Spleen (tissue), 7 donors: ENCODE results near the gene MBOAT2.

Experiments used
- CTCF ChIP-seq, 11 experiments: fragments of 200-600 bp in 7 of 11; fragments of 450-650 bp in 4 of 11; sonication (generic) in 4 of 11; IDR thresholded peaks in 8 of 11; conservative IDR thresholded peaks in 3 of 11; 1 replicate in 7 of 11; 2 replicates in 4 of 11; pipeline versions ENCODE4 v1.4.0 to v1.8.0; 2016 to 2021; ENCODE audit warnings: antibody characterized with exemption in 11 of 11, inconsistent platforms in 4 of 11, mild to moderate bottlenecking in 1 of 11
- POLR2AphosphoS5 ChIP-seq, 3 donors: sonication (generic); formaldehyde crosslinking; IDR thresholded peaks; one replicate each; pipeline ENCODE4 v1.5.1; 2017; ENCODE audit warnings: antibody characterized with exemption in 3 of 3
- donor health status: DM: no; HTN: no; CAD: no; lungs with moderate emphysema.
- donor health status: DM: no; HTN: no; CAD: no.
- donor health status: DM: no; HTN: no; CAD: no.

DNA sequence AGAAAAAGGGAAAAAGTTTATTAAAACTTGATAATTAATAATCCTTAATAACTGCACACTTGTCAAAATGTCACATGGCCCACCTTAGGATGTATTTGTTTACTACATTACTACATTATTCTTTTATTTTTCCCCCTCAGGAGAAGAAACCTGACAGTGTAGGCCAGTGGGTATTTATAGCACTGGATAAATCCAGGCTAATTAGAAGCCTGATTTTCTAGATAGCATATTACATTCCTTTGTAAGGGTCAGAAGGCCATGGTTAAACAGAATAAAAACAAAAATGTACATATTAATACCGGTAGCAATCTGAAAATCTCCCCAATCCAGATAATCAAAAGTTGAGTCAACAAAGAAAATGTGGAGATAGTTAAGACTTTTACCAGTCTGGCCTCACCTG, 144.6 kb downstream of the MBOAT2 start:
- TF ChIP-seq CTCF (IDR thresholded peaks at IDR 0.05 in 8 of 11, conservative IDR thresholded peaks at IDR 0.05 in 3 of 11) = no peak
- TF ChIP-seq POLR2AphosphoS5 (IDR thresholded peaks at IDR 0.05) = no peak
